ENCODE measurements around the gene GPR25. TPM values are rescaled to one million over a fixed set of nuclear protein-coding genes. Genes with fewer than 3 reads are reported as not detected.

Gene GPR25
- polyA plus RNA-seq, 1 experiment: not detected

GRCh38 chr1:200838676-200839445, 33.9 kb upstream of the GPR25 start:
- POLR2A ChIA-PET: no interaction called here
- H3K4me3 ChIP-seq (ENCODE audit: low read depth, low read length): no peak overlapping the region
- no peaks in the 10 kb centered on the region for H3K27me3 ChIP-seq (ENCODE audit: control insufficient read depth, insufficient read depth, low read length)
- DNase-seq (ENCODE audit: low read depth): no peak
- no peak for TF ChIP-seq CTCF (IDR thresholded peaks at IDR 0.05; ENCODE audit: insufficient read depth, low read depth, low read length)
- CTCF ChIA-PET: interaction anchor here (0.6 to 3.0 kb wide), 4 partner anchors 35 to 216 kb away, joined by 3 to 13 read pairs (median 4); no protein-coding TSS in a partner anchor
- H3K36me3 ChIP-seq (ENCODE audit: control insufficient read depth, insufficient read depth, low read length): no peaks in the 10 kb centered on the region

GRCh38 chr1:200845360-200845759, 27.4 kb upstream of the GPR25 start:
- H3K36me3 ChIP-seq (ENCODE audit: control insufficient read depth, insufficient read depth, low read length): peaks cover 7% of the 10 kb centered on the region

GRCh38 chr1:200846398-200846797, 26.4 kb upstream of the GPR25 start:
- CTCF ChIA-PET: interaction anchor here (1.0 kb wide), 1 partner anchor 9 kb away, joined by 3 read pairs; no protein-coding TSS in a partner anchor
- no peak for DNase-seq (ENCODE audit: low read depth)
- Histone ChIP-seq H3K4me3 (ENCODE audit: low read depth, low read length) (no peak overlapping the region), H3K36me3 (ENCODE audit: control insufficient read depth, insufficient read depth, low read length) (peaks cover 7% of the 10 kb centered on the region), H3K27me3 (ENCODE audit: control insufficient read depth, insufficient read depth, low read length) (no peaks in the 10 kb centered on the region)
- POLR2A ChIA-PET: no interaction called here
- TF ChIP-seq CTCF (IDR thresholded peaks at IDR 0.05; ENCODE audit: insufficient read depth, low read depth, low read length): no peak

More at GRCh38 chr1:200845360-200845759, 27.4 kb upstream of the GPR25 start:
- no peak for TF ChIP-seq CTCF (IDR thresholded peaks at IDR 0.05; ENCODE audit: insufficient read depth, low read depth, low read length)
- ChIA-PET POLR2A (interaction anchor here (0.6 kb wide), 1 partner anchor 99 kb away, joined by 15 read pairs; no protein-coding TSS in a partner anchor), CTCF (interaction anchor here (0.6 to 1.0 kb wide), 2 partner anchors 8 to 212 kb away, joined by 3 read pairs; no protein-coding TSS in a partner anchor)
- H3K27me3 ChIP-seq (ENCODE audit: control insufficient read depth, insufficient read depth, low read length): no peaks in the 10 kb centered on the region
- H3K4me3 ChIP-seq (ENCODE audit: low read depth, low read length): no peak overlapping the region
- DNase-seq (ENCODE audit: low read depth): no peak

- no peaks in the 10 kb centered on the region for H3K27me3 ChIP-seq (ENCODE audit: control insufficient read depth, insufficient read depth, low read length)
- POLR2A ChIA-PET: no interaction called here
- peaks cover 7% of the 10 kb centered on the region for H3K36me3 ChIP-seq (ENCODE audit: control insufficient read depth, insufficient read depth, low read length)
- H3K4me3 ChIP-seq (ENCODE audit: low read depth, low read length): no peak overlapping the region
- no peak for TF ChIP-seq CTCF (IDR thresholded peaks at IDR 0.05; ENCODE audit: insufficient read depth, low read depth, low read length)
- CTCF ChIA-PET: no interaction called here
- no peak for DNase-seq (ENCODE audit: low read depth)
These were observed 23.4 kb upstream of the GPR25 start for GRCh38 chr1:200849430-200849829.

GRCh38 chr1:200850554-200850953, 22.2 kb upstream of the GPR25 start:
- H3K4me3 ChIP-seq (ENCODE audit: low read depth, low read length): no peak overlapping the region
- ChIA-PET CTCF (interaction anchor here (1.0 kb wide), 1 partner anchor 10 kb away, joined by 3 read pairs; no protein-coding TSS in a partner anchor), POLR2A (no interaction called here)
- no peaks in the 10 kb centered on the region for H3K27me3 ChIP-seq (ENCODE audit: control insufficient read depth, insufficient read depth, low read length)
- DNase-seq (ENCODE audit: low read depth): no peak
- H3K36me3 ChIP-seq (ENCODE audit: control insufficient read depth, insufficient read depth, low read length): peaks cover 6% of the 10 kb centered on the region
- TF ChIP-seq CTCF (IDR thresholded peaks at IDR 0.05; ENCODE audit: insufficient read depth, low read depth, low read length): no peak

Measured in BJ (cell line).